Spleen (tissue), 11 donors: ENCODE data around the gene PITHD1. TPM values are rescaled to one million over a fixed set of nuclear protein-coding genes. Genes with fewer than 3 reads are reported as not detected.

Experiments used
- DNase-seq: peaks from one replicate; pipeline ENCODE4 v3.0.0-alpha.2; 2020
- H3K27ac ChIP-seq, 8 donors: fragments of 200-600 bp; sonication (generic) in 7 of 8; 1 replicate in 4 of 8; 2 replicates in 4 of 8; pipeline versions ENCODE4 v1.5.0 to v1.8.0; 2016 to 2021; ENCODE audit warnings: inconsistent platforms in 4 of 8, mild to moderate bottlenecking in 4 of 8, moderate library complexity in 1 of 8
- H3K27me3 ChIP-seq, 7 donors: fragments of 200-600 bp; sonication (generic) in 6 of 7; replicated peaks in 1 of 7; 1 replicate in 4 of 7; 2 replicates in 3 of 7; pipeline versions ENCODE4 v1.5.0 to v1.8.0; 2016 to 2021; ENCODE audit warnings: inconsistent platforms in 3 of 7, mild to moderate bottlenecking in 1 of 7
- H3K36me3 ChIP-seq, 6 donors: fragments of 200-600 bp; sonication (generic) in 5 of 6; 1 replicate in 4 of 6; 2 replicates in 2 of 6; pipeline versions ENCODE4 v1.5.0 to v1.8.0; 2016 to 2021; ENCODE audit warnings: inconsistent platforms in 2 of 6
- H3K4me1 ChIP-seq, 6 donors: fragments of 200-600 bp; sonication (generic) in 5 of 6; 1 replicate in 3 of 6; 2 replicates in 3 of 6; pipeline versions ENCODE4 v1.5.0 to v1.8.0; 2016 to 2021; ENCODE audit warnings: inconsistent platforms in 3 of 6
- H3K4me3 ChIP-seq, 8 donors: fragments of 200-600 bp; sonication (generic) in 7 of 8; 1 replicate in 4 of 8; 2 replicates in 4 of 8; pipeline versions ENCODE4 v1.5.0 to v1.8.0; 2016 to 2021; ENCODE audit warnings: inconsistent platforms in 4 of 8, mild to moderate bottlenecking in 4 of 8, moderate library complexity in 2 of 8
- H3K9me3 ChIP-seq, 8 donors: fragments of 200-600 bp; sonication (generic) in 7 of 8; 1 replicate in 4 of 8; 2 replicates in 4 of 8; pipeline versions ENCODE4 v1.5.0 to v1.8.0; 2016 to 2021; ENCODE audit warnings: inconsistent platforms in 4 of 8
- CTCF ChIP-seq, 11 experiments: fragments of 200-600 bp in 7 of 11; fragments of 450-650 bp in 4 of 11; sonication (generic) in 4 of 11; IDR thresholded peaks in 8 of 11; conservative IDR thresholded peaks in 3 of 11; 1 replicate in 7 of 11; 2 replicates in 4 of 11; pipeline versions ENCODE4 v1.4.0 to v1.8.0; 2016 to 2021; ENCODE audit warnings: antibody characterized with exemption in 11 of 11, inconsistent platforms in 4 of 11, mild to moderate bottlenecking in 1 of 11
- POLR2A ChIP-seq, 3 donors: fragments of 450-650 bp; IDR thresholded peaks; one replicate each; pipeline ENCODE4 v1.5.1; 2017; ENCODE audit warnings: antibody characterized with exemption in 3 of 3, mild to moderate bottlenecking in 1 of 3
- POLR2AphosphoS5 ChIP-seq, 3 donors: sonication (generic); formaldehyde crosslinking; IDR thresholded peaks; one replicate each; pipeline ENCODE4 v1.5.1; 2017; ENCODE audit warnings: antibody characterized with exemption in 3 of 3
- WGBS, 5 donors: extraction: QIAGEN DNeasy Blood & Tissue Kit in 3 of 5; methylation state at CpG; one replicate each; pipeline versions ENCODE4 v1.1.5 to v1.1.7; 2013 to 2018; 5-methylcytosine and 5-hydroxymethylcytosine counted together
- intact Hi-C: fragments of 100-400 bp; cut with DNase I; formaldehyde crosslinking; loops from one replicate; pipeline ENCODE4 v1.15.0; 2023; ENCODE audit warnings: low total_unique reads
- polyA plus RNA-seq, 3 donors: library from polyadenylated mRNA; stranded (reverse); fragments of 200-250 nt; gene quantifications; one replicate each; pipeline ENCODE4 v1.2.1, GENCODE V29; 2013
- total RNA-seq, 7 donors: library from RNA; depleted of rRNA in 3 of 7; stranded (reverse); fragments of >200 nt in 3 of 7; fragmentation: NEBNext Ultra II Directional in 4 of 7; extraction: Animal tissue kit (Norgen Biotek cat#: 25700) in 4 of 7; gene quantifications; one replicate each; pipeline versions ENCODE4 v1.1.0 to v1.2.1, GENCODE V29; 2016 to 2021
- donor health status: healthy with polysubstance abuse.
- donor health status: DM: no; HTN: no; CAD: no; lungs with moderate emphysema.
- donor health status: DM: no; HTN: no; CAD: no.
- donor health status: Bipolar disorder and iron deficiency.
- donor health status: healthy.
- donor health status: DM: no; HTN: no; CAD: no.
- donor health status: DM: yes; HTN: yes; CAD: no.

PITHD1 gene
- total and polyA plus RNA-seq, 10 donors: 43.9 to 68.5 (median 52.0) TPM

DNA sequence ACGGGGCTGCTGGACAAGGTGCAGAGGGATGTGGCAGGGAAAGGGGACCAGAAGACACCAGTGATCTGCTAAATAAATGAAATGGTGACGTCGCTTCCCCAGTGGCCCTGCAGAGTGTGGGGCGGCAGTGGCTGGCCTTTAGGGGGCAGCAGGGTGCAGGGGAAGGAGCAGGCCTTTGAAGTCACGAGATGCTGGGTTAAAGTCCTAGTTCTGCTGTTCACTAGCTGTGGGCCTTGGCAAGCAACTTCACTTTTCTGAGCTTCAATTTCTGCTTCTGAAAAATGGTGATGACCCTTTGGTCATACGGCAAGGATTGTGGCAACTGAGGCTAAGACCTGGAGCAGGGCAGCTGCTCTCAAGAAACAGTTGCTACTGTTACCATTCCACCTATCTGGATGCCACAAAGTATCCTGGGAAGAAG, 31.5 kb downstream of the PITHD1 start:
- H3K27ac ChIP-seq: peak overlapping the region; percentile 0 to 77 (median 56)
- 10 to 19% (median 16%) methylated on average over 6 of the region's 6 CpGs for WGBS, 5 donors

DNA sequence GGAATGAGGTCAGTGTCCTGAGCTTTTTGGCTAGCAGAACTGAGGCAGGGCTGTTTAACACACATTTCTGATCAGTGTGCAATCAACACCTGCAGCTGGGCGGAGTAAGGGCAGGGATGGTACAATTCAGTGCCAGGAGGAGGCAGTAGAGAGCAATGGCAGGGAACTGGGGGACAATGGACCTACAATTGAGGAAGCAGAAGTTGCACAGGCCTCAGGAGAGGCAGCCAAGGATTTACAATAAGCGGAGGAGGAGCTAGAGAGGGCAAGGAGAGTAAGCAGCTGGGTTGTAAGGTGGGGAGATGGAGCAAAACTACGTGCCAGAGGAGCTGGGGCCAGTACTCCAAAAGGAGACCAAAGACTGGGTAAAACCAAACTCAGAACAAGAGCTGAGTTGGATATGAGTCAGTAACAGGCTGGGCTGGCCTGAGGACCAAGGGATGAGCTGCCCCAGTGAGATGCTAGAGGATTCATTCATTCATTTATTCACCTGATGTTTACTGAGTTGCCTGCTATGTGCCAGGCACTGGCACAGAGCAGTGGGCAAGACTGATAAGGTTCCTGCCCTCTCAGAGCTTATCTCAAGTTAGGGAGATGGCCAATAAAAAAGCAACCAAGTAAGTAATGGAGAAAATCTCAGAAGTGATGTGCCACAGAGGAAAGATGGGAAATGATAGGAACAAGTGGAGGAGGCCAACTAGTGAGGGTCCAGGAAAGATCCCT, 32.8 kb downstream of the PITHD1 start:
- peaks cover 0 to 42% (median 26%) of the 10 kb centered on the region in 6 donors for H3K4me1 ChIP-seq
- no peak for TF ChIP-seq POLR2A (IDR thresholded peaks at IDR 0.05)
- TF ChIP-seq CTCF (IDR thresholded peaks at IDR 0.05 in 8 of 11, conservative IDR thresholded peaks at IDR 0.05 in 3 of 11): peak; percentile 54 to 87 (median 83)
- peak in 1 of 3 donors; percentile 59 for TF ChIP-seq POLR2AphosphoS5 (IDR thresholded peaks at IDR 0.05)
- peak overlapping the region in 5 of 8 donors; percentile 47 to 77 (median 66) for H3K27ac ChIP-seq
- no peak overlapping the region for H3K4me3 ChIP-seq
- H3K36me3 ChIP-seq: peaks cover 0 to 81% (median 43%) of the 10 kb centered on the region in 6 donors
- intact Hi-C loops: loop anchor here (5.0 kb wide), 1 partner anchor 106 kb away; no protein-coding TSS in a partner anchor
- no peaks in the 10 kb centered on the region for H3K27me3 ChIP-seq
- peak; percentile 84 for DNase-seq
- no peaks in the 10 kb centered on the region for H3K9me3 ChIP-seq
- 37 to 64% (median 49%) methylated on average over 3 of the region's 3 CpGs for WGBS, 5 donors

More for the DNA sequence above, 31.5 kb downstream of the PITHD1 start:
- no peak overlapping the region for H3K4me3 ChIP-seq
- H3K27me3 ChIP-seq: no peaks in the 10 kb centered on the region
- H3K4me1 ChIP-seq: peaks cover 0 to 42% (median 26%) of the 10 kb centered on the region in 6 donors
- no peaks in the 10 kb centered on the region for H3K9me3 ChIP-seq
- H3K36me3 ChIP-seq: peaks cover 0 to 79% (median 32%) of the 10 kb centered on the region in 6 donors
- DNase-seq: peak; percentile 93
- TF ChIP-seq POLR2AphosphoS5 (IDR thresholded peaks at IDR 0.05) (peak; percentile 46 to 72 (median 63)), POLR2A (IDR thresholded peaks at IDR 0.05) (no peak), CTCF (IDR thresholded peaks at IDR 0.05 in 8 of 11, conservative IDR thresholded peaks at IDR 0.05 in 3 of 11) (peak; percentile 81 to 96 (median 88))
- intact Hi-C loops: loop anchor here (5.0 kb wide), 1 partner anchor 108 kb away; no protein-coding TSS in a partner anchor

GRCh38 chr1:23814016-23814415, 35.8 kb downstream of the PITHD1 start:
- TF ChIP-seq POLR2AphosphoS5 (IDR thresholded peaks at IDR 0.05): no peak
- no peak for TF ChIP-seq CTCF (IDR thresholded peaks at IDR 0.05 in 8 of 11, conservative IDR thresholded peaks at IDR 0.05 in 3 of 11)
- DNase-seq: no peak
- Histone ChIP-seq H3K4me3 (no peak overlapping the region), H3K27me3 (no peaks in the 10 kb centered on the region), H3K4me1 (peaks cover 0 to 27% (median 23%) of the 10 kb centered on the region in 6 donors), H3K36me3 (peaks cover 0 to 84% (median 59%) of the 10 kb centered on the region in 6 donors), H3K9me3 (no peaks in the 10 kb centered on the region), H3K27ac (no peak overlapping the region)
- 90 to 97% (median 94%) methylated on average over 4 of the region's 4 CpGs for WGBS, 5 donors
- intact Hi-C loops: loop anchor here (5.0 kb wide), 1 partner anchor 103 kb away; no protein-coding TSS in a partner anchor

- peaks cover 0 to 90% (median 68%) of the 10 kb centered on the region in 6 donors for H3K36me3 ChIP-seq
- whole genome bisulfite sequencing, 5 donors: 61 to 97% (median 94%) methylated on average over 3 of the region's 3 CpGs
- H3K27ac ChIP-seq: no peak overlapping the region
- no peaks in the 10 kb centered on the region for H3K9me3 ChIP-seq
- DNase-seq: no peak
- no peaks in the 10 kb centered on the region for H3K27me3 ChIP-seq
- peaks cover 0 to 6% (median 2%) of the 10 kb centered on the region in 6 donors for H3K4me1 ChIP-seq
- no peak overlapping the region for H3K4me3 ChIP-seq
- intact Hi-C loops: no loop called here
- TF ChIP-seq POLR2AphosphoS5 (IDR thresholded peaks at IDR 0.05) (no peak), CTCF (IDR thresholded peaks at IDR 0.05 in 8 of 11, conservative IDR thresholded peaks at IDR 0.05 in 3 of 11) (no peak), POLR2A (IDR thresholded peaks at IDR 0.05) (no peak)
These were observed 38.1 kb downstream of the PITHD1 start for GRCh38 chr1:23816361-23816760.
